WERI-Rb-1 (cell line): ENCODE data around the gene ATP4B.

Experiments
- DNase-seq: peaks from one replicate; pipeline ENCODE4 v3.0.0-alpha.2; 2020
- H3K27ac ChIP-seq: fragments of 250-450 bp; sonication (Bioruptor Pico); 2 replicates; pipeline ENCODE4 v1.5.1; 2020; ENCODE audit warnings: mild to moderate bottlenecking, moderate library complexity
- H3K27me3 ChIP-seq: fragments of 250-450 bp; sonication (Bioruptor Pico); 2 replicates; pipeline ENCODE4 v1.5.1; 2021; ENCODE audit warnings: mild to moderate bottlenecking, low read depth, moderate library complexity; ENCODE audit not compliant: insufficient read depth, severe bottlenecking
- H3K36me3 ChIP-seq: fragments of 250-450 bp; sonication (Bioruptor Pico); 2 replicates; pipeline ENCODE4 v1.5.1; 2020; ENCODE audit warnings: mild to moderate bottlenecking, moderate library complexity
- H3K4me3 ChIP-seq: 2 replicates; pipeline ENCODE4 v1.5.1; 2011; ENCODE audit warnings: low read depth, mild to moderate bottlenecking, control low read depth, low read length
- H3K9me3 ChIP-seq: fragments of 250-450 bp; sonication (Bioruptor Pico); 2 replicates; pipeline ENCODE4 v1.5.1; 2021; ENCODE audit warnings: mild to moderate bottlenecking, moderate library complexity; ENCODE audit not compliant: severe bottlenecking
- TF ChIP-seq, protein P1 (sequence below): IDR thresholded peaks from 2 replicates; pipeline ENCODE4 v1.5.1; 2011; ENCODE audit warnings: low read depth, mild to moderate bottlenecking, control low read depth, inconsistent platforms, low read length

ATP4B gene

GRCh38 chr13:113669231-113669754 is 11.3 kb upstream of the ATP4B start:
- peak; percentile 11 for DNase-seq
- H3K36me3 ChIP-seq = peaks cover 24% of the 10 kb centered on the region
- no peaks in the 10 kb centered on the region for H3K27me3 ChIP-seq
- TF ChIP-seq, protein P1, sequence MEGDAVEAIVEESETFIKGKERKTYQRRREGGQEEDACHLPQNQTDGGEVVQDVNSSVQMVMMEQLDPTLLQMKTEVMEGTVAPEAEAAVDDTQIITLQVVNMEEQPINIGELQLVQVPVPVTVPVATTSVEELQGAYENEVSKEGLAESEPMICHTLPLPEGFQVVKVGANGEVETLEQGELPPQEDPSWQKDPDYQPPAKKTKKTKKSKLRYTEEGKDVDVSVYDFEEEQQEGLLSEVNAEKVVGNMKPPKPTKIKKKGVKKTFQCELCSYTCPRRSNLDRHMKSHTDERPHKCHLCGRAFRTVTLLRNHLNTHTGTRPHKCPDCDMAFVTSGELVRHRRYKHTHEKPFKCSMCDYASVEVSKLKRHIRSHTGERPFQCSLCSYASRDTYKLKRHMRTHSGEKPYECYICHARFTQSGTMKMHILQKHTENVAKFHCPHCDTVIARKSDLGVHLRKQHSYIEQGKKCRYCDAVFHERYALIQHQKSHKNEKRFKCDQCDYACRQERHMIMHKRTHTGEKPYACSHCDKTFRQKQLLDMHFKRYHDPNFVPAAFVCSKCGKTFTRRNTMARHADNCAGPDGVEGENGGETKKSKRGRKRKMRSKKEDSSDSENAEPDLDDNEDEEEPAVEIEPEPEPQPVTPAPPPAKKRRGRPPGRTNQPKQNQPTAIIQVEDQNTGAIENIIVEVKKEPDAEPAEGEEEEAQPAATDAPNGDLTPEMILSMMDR = no peak
- peak overlapping the region; percentile 25 for H3K4me3 ChIP-seq
- peaks cover 2% of the 10 kb centered on the region for H3K9me3 ChIP-seq
- H3K27ac ChIP-seq = peak overlapping the region; percentile 80

GRCh38 chr13:113668491-113668971 is 10.5 kb upstream of the ATP4B start:
- H3K36me3 ChIP-seq = peaks cover 24% of the 10 kb centered on the region
- DNase-seq = peak; percentile 90
- H3K9me3 ChIP-seq = peaks cover 2% of the 10 kb centered on the region
- no peaks in the 10 kb centered on the region for H3K27me3 ChIP-seq
- H3K27ac ChIP-seq = peak overlapping the region; percentile 80
- TF ChIP-seq, protein P1 = 0 out of 2 replicates have a peak, but pooled peaks have one; percentile 11
- peak overlapping the region; percentile 25 for H3K4me3 ChIP-seq

GRCh38 chr13:113667771-113668490 is 9.9 kb upstream of the ATP4B start:
- H3K27me3 ChIP-seq = no peaks in the 10 kb centered on the region
- TF ChIP-seq, protein P1 = no peak
- peak overlapping the region; percentile 80 for H3K27ac ChIP-seq
- H3K36me3 ChIP-seq = peaks cover 24% of the 10 kb centered on the region
- H3K4me3 ChIP-seq = peak overlapping the region; percentile 25
- peaks cover 2% of the 10 kb centered on the region for H3K9me3 ChIP-seq
- peak; percentile 19 for DNase-seq

- H3K4me3 ChIP-seq = peak within 1 kb of the TSS; percentile 25
- peak within 1 kb of the TSS; percentile 80 for H3K27ac ChIP-seq
- H3K36me3 ChIP-seq = peaks cover 23% of the 10 kb centered on the region
- H3K9me3 ChIP-seq = peaks cover 2% of the 10 kb centered on the region
- peak; percentile 94 for DNase-seq
- H3K27me3 ChIP-seq = no peaks in the 10 kb centered on the region
- TF ChIP-seq, protein P1 = no peak
Observed at GRCh38 chr13:113666951-113667701, 9.1 kb upstream of the ATP4B start, which contains the start of gene GRK1. Gene GRK1 (plus strand): TSS chr13:113667219. CDS start chr13:113667387, 168 bp downstream.

DNA sequence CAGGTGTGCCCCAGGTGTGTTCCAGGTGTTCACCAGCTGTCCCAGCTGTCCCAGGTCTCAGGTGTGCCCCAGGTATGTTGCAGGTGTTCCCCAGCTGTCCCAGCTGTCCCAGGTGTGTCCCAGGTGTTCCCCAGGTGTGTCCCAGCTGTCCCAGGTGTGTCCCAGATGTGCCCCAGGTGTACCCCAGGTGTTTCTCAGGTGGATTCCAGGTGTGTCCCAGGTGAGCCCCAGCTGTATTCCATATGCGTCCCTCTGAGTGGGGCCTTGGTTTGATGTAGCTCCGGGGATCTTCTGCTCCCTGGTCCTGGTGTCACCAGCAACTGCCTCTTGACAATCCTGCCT is 8.3 kb upstream of the ATP4B start:
- DNase-seq = peak; percentile 14

More for the DNA sequence above, 8.3 kb upstream of the ATP4B start:
- H3K9me3 ChIP-seq = peaks cover 3% of the 10 kb centered on the region
- H3K27ac ChIP-seq = peak overlapping the region; percentile 80
- no peak overlapping the region for H3K4me3 ChIP-seq
- TF ChIP-seq, protein P1 = no peak
- H3K36me3 ChIP-seq = peaks cover 14% of the 10 kb centered on the region
- H3K27me3 ChIP-seq = no peaks in the 10 kb centered on the region
